ENCODE data around the gene DPP10. TPM values are rescaled to one million over a fixed set of nuclear protein-coding genes. Genes with fewer than 3 reads are reported as not detected.
A peak's percentile ranks its signal among the peaks of the same experiment; 100 is the strongest.

DPP10 gene
- total RNA-seq, 1 donor from 2014 or later = 73.0 TPM

GRCh38 chr2:115118306-115118705 lies 675.9 kb downstream of the DPP10 start:
- no peak for TF ChIP-seq CTCF (IDR thresholded peaks at IDR 0.05; ENCODE audit: unreplicated experiment)
- H3K4me3 Mint-ChIP-seq = no peak overlapping the region
- no peaks in the 10 kb centered on the region for H3K27me3 Mint-ChIP-seq (ENCODE audit: low read depth)
- no peaks in the 10 kb centered on the region for H3K36me3 Mint-ChIP-seq
- H3K9me3 Mint-ChIP-seq = peaks cover 19% of the 10 kb centered on the region
- H3K4me1 Mint-ChIP-seq = peaks cover 15% of the 10 kb centered on the region
- no peak overlapping the region for H3K27ac Mint-ChIP-seq
- DNase-seq (ENCODE audit: low spot score in 2 of 2, unreplicated experiment in 2 of 2) = no peak

DNA sequence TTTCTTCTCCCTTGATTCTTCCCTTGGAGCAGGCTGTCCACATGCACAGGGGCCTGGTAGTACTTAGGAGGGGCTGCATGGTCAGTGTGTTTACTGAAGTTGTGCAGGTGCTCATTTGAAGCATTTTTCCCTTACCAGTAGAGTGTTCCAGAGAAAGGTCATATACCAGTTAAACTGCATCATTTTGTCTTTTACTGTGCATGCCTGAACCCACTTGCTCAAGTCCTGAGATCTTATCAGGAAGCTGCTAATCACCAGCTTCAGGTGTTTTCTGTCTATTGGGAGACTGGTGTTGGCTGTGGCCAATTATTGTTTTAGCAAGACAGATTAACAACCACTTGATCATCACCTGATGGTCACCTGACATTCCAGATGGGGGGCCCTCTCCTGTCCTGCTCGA lies 676.6 kb downstream of the DPP10 start:
- Mint-ChIP-seq H3K4me3 (no peak overlapping the region), H3K27me3 (ENCODE audit: low read depth) (no peaks in the 10 kb centered on the region), H3K4me1 (peaks cover 8% of the 10 kb centered on the region), H3K27ac (no peak overlapping the region), H3K36me3 (no peaks in the 10 kb centered on the region), H3K9me3 (peaks cover 19% of the 10 kb centered on the region)
- no peak for DNase-seq (ENCODE audit: low spot score in 2 of 2, unreplicated experiment in 2 of 2)
- no peak for TF ChIP-seq CTCF (IDR thresholded peaks at IDR 0.05; ENCODE audit: unreplicated experiment)

DNA sequence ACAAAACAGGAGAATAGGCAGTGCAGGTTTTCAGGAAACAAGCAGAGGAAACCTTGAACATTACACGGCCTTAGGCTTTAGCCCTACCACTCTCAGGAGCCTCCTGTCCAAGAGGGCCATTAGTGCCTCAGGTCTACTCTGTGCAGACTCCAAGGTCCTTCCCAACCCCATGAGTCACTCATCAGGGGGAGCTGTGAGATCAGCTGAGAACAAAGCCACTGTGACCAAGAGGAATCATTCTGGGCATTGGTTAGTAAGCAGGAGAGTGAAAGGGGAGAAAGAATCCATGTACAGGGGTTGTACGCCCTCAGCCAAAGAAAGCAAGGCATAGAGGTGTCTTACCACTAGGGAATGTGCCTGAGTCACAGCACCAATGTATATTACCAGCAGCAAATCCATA lies 680.3 kb downstream of the DPP10 start:
- no peak overlapping the region for H3K27ac Mint-ChIP-seq
- no peak overlapping the region for H3K4me3 Mint-ChIP-seq
- no peaks in the 10 kb centered on the region for H3K36me3 Mint-ChIP-seq
- peaks cover 19% of the 10 kb centered on the region for H3K9me3 Mint-ChIP-seq
- no peak for TF ChIP-seq CTCF (IDR thresholded peaks at IDR 0.05; ENCODE audit: unreplicated experiment)
- no peaks in the 10 kb centered on the region for H3K4me1 Mint-ChIP-seq
- no peak for DNase-seq (ENCODE audit: low spot score in 2 of 2, unreplicated experiment in 2 of 2)
- H3K27me3 Mint-ChIP-seq (ENCODE audit: low read depth) = no peaks in the 10 kb centered on the region

- DNase-seq (ENCODE audit: low spot score in 2 of 2, unreplicated experiment in 2 of 2) = no peak
- no peaks in the 10 kb centered on the region for H3K4me1 Mint-ChIP-seq
- TF ChIP-seq CTCF (IDR thresholded peaks at IDR 0.05; ENCODE audit: unreplicated experiment) = no peak
- H3K9me3 Mint-ChIP-seq = peaks cover 19% of the 10 kb centered on the region
- H3K36me3 Mint-ChIP-seq = no peaks in the 10 kb centered on the region
- H3K27ac Mint-ChIP-seq = no peak overlapping the region
- no peaks in the 10 kb centered on the region for H3K27me3 Mint-ChIP-seq (ENCODE audit: low read depth)
- H3K4me3 Mint-ChIP-seq = no peak overlapping the region
These were observed 682.4 kb downstream of the DPP10 start for GRCh38 chr2:115124817-115125216.

- H3K27ac Mint-ChIP-seq = no peak overlapping the region
- no peaks in the 10 kb centered on the region for H3K27me3 Mint-ChIP-seq (ENCODE audit: low read depth)
- no peak for TF ChIP-seq CTCF (IDR thresholded peaks at IDR 0.05; ENCODE audit: unreplicated experiment)
- peaks cover 3% of the 10 kb centered on the region for H3K9me3 Mint-ChIP-seq
- no peaks in the 10 kb centered on the region for H3K4me1 Mint-ChIP-seq
- H3K4me3 Mint-ChIP-seq = no peak overlapping the region
- DNase-seq (ENCODE audit: low spot score in 2 of 2, unreplicated experiment in 2 of 2) = no peak
- H3K36me3 Mint-ChIP-seq = no peaks in the 10 kb centered on the region
These were observed 687.1 kb downstream of the DPP10 start for GRCh38 chr2:115129536-115129935.

DNA sequence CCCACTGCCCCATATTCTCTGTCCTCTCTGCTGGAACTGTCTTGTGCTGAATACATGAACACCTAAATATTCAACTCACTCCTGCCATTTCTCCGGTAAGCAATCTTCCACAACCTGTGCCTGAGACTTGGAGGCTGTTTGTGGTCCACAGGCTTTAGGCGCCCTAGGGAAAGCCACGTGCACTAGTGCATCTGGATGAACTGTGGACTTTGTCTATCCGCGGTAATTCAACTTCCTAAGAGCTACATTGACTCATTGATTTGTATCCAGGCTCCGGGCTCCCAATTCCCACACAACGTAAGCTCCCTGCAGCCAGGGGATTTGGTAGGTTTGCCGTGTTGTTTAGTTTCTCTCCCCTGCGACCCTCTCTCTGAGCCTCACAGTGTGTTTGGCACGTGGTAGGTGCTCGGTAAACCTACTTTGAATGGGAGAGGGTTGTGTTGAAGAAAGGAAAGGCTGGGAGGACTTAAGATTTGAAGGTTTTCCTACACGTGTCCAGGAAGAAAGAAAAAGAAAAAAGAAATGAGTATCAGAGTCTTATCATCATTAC lies 718.2 kb downstream of the DPP10 start:
- H3K27me3 Mint-ChIP-seq (ENCODE audit: low read depth) = peaks cover 36% of the 10 kb centered on the region
- no peaks in the 10 kb centered on the region for H3K36me3 Mint-ChIP-seq
- no peaks in the 10 kb centered on the region for H3K9me3 Mint-ChIP-seq
- H3K4me1 Mint-ChIP-seq = peaks cover 39% of the 10 kb centered on the region
- peak overlapping the region; percentile 69 for H3K27ac Mint-ChIP-seq
- H3K4me3 Mint-ChIP-seq = peak overlapping the region; percentile 83
- DNase-seq (ENCODE audit: low spot score in 2 of 2, unreplicated experiment in 2 of 2) = no peak
- TF ChIP-seq CTCF (IDR thresholded peaks at IDR 0.05; ENCODE audit: unreplicated experiment) = no peak
